Measurements from ENCODE around the gene GOLGA3.

GRCh38 chr12:132866251-132866828 lies 37.7 kb upstream of the GOLGA3 start:
- TF ChIP-seq CTCF (IDR thresholded peaks at IDR 0.05): no peak
- no peak for TF ChIP-seq POLR2A (IDR thresholded peaks at IDR 0.05)
